Thoracic aorta (tissue), 2 donors: Measurements from ENCODE around the gene STKLD1. TPM values are rescaled to one million over a fixed set of nuclear protein-coding genes. Genes with fewer than 3 reads are reported as not detected.

ENCODE experiments used
- ATAC-seq: fragments of 150-250 bp; one replicate; pipeline ENCODE4 v1.8.0; 2017; ENCODE audit warnings: low read depth; ENCODE audit not compliant: insufficient number of reproducible peaks, low FRiP score
- DNase-seq: peaks from one replicate; pipeline ENCODE4 v3.0.0-alpha.2; 2020; ENCODE audit warnings: low spot score
- H3K27ac ChIP-seq, 2 donors: fragments of 200-600 bp; sonication (generic); 1 replicate in 1 of 2; 2 replicates in 1 of 2; pipeline ENCODE4 v1.5.1; 2016; ENCODE audit warnings: mild to moderate bottlenecking in 2 of 2, moderate library complexity in 2 of 2
- H3K27me3 ChIP-seq: fragments of 200-600 bp; sonication (generic); replicated peaks from 2 replicates; pipeline ENCODE4 v1.6.0; 2016; ENCODE audit warnings: mild to moderate bottlenecking; ENCODE audit not compliant: insufficient read depth
- H3K36me3 ChIP-seq: fragments of 200-600 bp; sonication (generic); one replicate; pipeline ENCODE4 v1.5.1; 2016
- H3K4me1 ChIP-seq, 2 donors: fragments of 200-600 bp; sonication (generic); 1 replicate in 1 of 2; 2 replicates in 1 of 2; pipeline versions ENCODE4 v1.5.1 to v1.6.0; 2016; ENCODE audit warnings: low read depth in 2 of 2, mild to moderate bottlenecking in 1 of 2; ENCODE audit not compliant: control insufficient read depth in 1 of 2
- H3K4me3 ChIP-seq: fragments of 200-600 bp; sonication (generic); 2 replicates; pipeline ENCODE4 v1.5.1; 2016; ENCODE audit warnings: mild to moderate bottlenecking
- H3K9me3 ChIP-seq: fragments of 200-600 bp; sonication (generic); 2 replicates; pipeline ENCODE4 v1.5.1; 2016
- total RNA-seq, 2 donors: library from RNA; depleted of rRNA; stranded (reverse); fragments of >200 nt; gene quantifications; one replicate each; pipeline versions ENCODE4 v1.1.0 to v1.2.3, GENCODE V29; 2016
- TF ChIP-seq, protein P1 (sequence below): fragments of 200-600 bp; sonication (generic); IDR thresholded peaks from one replicate; pipeline ENCODE4 v1.5.1; 2019; ENCODE audit warnings: antibody characterized with exemption

STKLD1 gene
- total RNA-seq, 2 donors from 2014 or later = 0.42 TPM; not detected in 1

DNA sequence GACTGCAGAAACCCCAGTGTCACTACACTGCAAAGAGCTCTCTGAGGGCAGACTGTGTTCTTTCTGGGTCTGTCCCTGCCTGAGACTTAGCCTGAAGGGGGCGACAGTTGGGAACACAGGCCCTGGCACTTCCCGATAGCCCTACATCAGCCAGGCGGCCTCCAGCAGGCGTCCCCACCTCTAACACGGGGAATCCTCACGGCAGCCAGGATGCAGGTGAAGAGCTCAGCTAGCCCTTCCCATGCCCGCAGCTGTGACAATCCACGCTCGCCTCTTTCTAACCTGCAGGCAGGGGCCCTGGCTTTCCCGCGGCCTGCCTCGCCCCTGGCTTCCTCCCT lies 34.1 kb upstream of the STKLD1 start:
- Histone ChIP-seq H3K4me3 (no peak overlapping the region), H3K27me3 (no peaks in the 10 kb centered on the region), H3K36me3 (peaks cover 60% of the 10 kb centered on the region), H3K9me3 (no peaks in the 10 kb centered on the region), H3K27ac (no peak overlapping the region), H3K4me1 (peaks cover 9 to 13% of the 10 kb centered on the region in 2 donors)
- no peak for DNase-seq
- no peak for ATAC-seq
- TF ChIP-seq, protein P1, sequence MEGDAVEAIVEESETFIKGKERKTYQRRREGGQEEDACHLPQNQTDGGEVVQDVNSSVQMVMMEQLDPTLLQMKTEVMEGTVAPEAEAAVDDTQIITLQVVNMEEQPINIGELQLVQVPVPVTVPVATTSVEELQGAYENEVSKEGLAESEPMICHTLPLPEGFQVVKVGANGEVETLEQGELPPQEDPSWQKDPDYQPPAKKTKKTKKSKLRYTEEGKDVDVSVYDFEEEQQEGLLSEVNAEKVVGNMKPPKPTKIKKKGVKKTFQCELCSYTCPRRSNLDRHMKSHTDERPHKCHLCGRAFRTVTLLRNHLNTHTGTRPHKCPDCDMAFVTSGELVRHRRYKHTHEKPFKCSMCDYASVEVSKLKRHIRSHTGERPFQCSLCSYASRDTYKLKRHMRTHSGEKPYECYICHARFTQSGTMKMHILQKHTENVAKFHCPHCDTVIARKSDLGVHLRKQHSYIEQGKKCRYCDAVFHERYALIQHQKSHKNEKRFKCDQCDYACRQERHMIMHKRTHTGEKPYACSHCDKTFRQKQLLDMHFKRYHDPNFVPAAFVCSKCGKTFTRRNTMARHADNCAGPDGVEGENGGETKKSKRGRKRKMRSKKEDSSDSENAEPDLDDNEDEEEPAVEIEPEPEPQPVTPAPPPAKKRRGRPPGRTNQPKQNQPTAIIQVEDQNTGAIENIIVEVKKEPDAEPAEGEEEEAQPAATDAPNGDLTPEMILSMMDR = no peak

GRCh38 chr9:133342570-133342969 lies 33.6 kb upstream of the STKLD1 start:
- Histone ChIP-seq H3K36me3 (peaks cover 60% of the 10 kb centered on the region), H3K4me1 (peaks cover 9 to 15% of the 10 kb centered on the region in 2 donors), H3K4me3 (no peak overlapping the region), H3K27ac (no peak overlapping the region), H3K27me3 (no peaks in the 10 kb centered on the region), H3K9me3 (no peaks in the 10 kb centered on the region)
- TF ChIP-seq, protein P1 = no peak
- no peak for ATAC-seq
- DNase-seq = no peak

GRCh38 chr9:133344071-133344470 lies 32.1 kb upstream of the STKLD1 start:
- H3K4me3 ChIP-seq = no peak overlapping the region
- no peaks in the 10 kb centered on the region for H3K9me3 ChIP-seq
- H3K4me1 ChIP-seq = peaks cover 12 to 22% of the 10 kb centered on the region in 2 donors
- no peak for ATAC-seq
- DNase-seq = no peak
- no peak overlapping the region for H3K27ac ChIP-seq
- H3K36me3 ChIP-seq = peaks cover 62% of the 10 kb centered on the region
- TF ChIP-seq, protein P1 = no peak
- H3K27me3 ChIP-seq = no peaks in the 10 kb centered on the region

DNA sequence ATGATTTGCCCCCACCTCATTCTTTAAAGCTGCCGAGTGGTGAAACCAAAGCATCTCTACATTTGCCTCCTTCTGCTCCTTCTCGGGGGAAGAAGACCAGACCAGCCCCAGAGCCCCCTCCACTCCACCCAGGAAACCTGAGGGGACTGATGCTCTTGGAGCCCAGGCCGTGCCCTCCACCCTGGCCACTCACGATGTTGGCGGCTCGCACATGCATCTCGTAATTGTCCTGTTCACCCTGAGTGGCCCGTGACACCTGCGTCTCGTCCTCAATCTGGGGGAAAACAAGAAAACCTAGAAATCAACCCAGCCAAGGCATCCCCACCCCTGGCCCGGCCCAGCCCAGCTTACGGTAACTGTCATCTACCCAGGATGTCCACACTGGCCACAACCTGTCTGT lies 31.2 kb upstream of the STKLD1 start:
- Histone ChIP-seq H3K36me3 (peaks cover 66% of the 10 kb centered on the region), H3K9me3 (no peaks in the 10 kb centered on the region), H3K4me3 (no peak overlapping the region), H3K27me3 (no peaks in the 10 kb centered on the region), H3K4me1 (peaks cover 15 to 31% of the 10 kb centered on the region in 2 donors), H3K27ac (no peak overlapping the region)
- no peak for ATAC-seq
- DNase-seq = no peak
- TF ChIP-seq, protein P1 = no peak

- Histone ChIP-seq H3K27me3 (no peaks in the 10 kb centered on the region), H3K27ac (no peak overlapping the region), H3K36me3 (peaks cover 66% of the 10 kb centered on the region), H3K4me3 (no peak overlapping the region), H3K4me1 (peaks cover 15 to 32% of the 10 kb centered on the region in 2 donors), H3K9me3 (no peaks in the 10 kb centered on the region)
- DNase-seq (no peak), ATAC-seq (no peak)
- TF ChIP-seq, protein P1 = no peak
These were observed 30.6 kb upstream of the STKLD1 start for GRCh38 chr9:133345596-133345995.
